ELF-1 (cell line): ENCODE results near the gene CC2D2A.
"Not testable (repeated sequence)": the region's sequence is repeated elsewhere in the genome, so short reads cannot be mapped to it uniquely, and the experiment has no call there.

Experiments
- DNase-seq: peaks from one replicate; pipeline ENCODE4 v3.0.0-alpha.2; 2016; ENCODE audit warnings: low read depth, low spot score

CC2D2A gene

GRCh38 chr4:15557786-15558550, 88.3 kb downstream of the CC2D2A start:
- no peak for DNase-seq

GRCh38 chr4:15558561-15558960, 88.9 kb downstream of the CC2D2A start:
- DNase-seq: no peak

DNA sequence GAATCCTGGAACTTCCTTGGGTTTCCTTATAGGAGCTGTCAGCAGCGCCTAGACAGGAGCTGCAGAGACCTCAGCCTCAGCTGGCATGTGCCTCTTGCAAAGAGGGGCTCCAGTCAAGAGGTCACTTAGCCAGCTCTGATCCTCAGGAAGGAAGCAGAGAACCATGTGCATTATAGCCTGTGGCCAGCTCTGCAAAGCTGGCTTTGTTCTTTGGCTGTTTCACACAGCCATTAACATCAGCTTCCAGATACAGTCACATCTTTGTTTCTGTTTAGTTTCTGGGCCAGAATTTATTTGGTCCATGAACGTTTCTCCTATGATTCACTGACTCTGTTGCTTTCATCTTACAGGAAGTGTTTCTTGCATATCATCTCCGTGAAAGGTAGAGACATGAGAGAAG, 92.4 kb downstream of the CC2D2A start:
- DNase-seq: no peak

- DNase-seq: no peak
Observed at GRCh38 chr4:15562623-15563022, 92.9 kb downstream of the CC2D2A start.

DNA sequence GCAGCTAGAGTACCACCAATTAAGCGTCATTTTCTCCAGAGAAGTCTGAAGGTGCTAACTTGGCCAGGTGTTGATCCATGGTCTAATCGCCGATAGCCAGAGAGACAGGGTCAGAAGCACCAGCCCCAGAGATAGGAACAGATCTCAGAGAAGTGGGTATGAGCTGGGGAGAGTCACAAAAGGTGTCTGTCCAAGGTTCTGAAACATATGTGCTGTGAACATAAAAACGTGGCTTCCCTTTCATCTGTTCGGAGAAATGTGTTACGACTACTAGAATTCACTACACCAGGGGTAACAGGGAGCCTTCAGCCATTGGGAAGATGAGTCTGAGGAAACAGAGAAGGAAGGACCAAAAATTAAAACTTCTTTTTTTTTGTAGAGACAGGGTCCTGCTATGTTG, 94.2 kb downstream of the CC2D2A start:
- DNase-seq: no peak

- no peak for DNase-seq
Observed at GRCh38 chr4:15568821-15569220, 99.1 kb downstream of the CC2D2A start.

DNA sequence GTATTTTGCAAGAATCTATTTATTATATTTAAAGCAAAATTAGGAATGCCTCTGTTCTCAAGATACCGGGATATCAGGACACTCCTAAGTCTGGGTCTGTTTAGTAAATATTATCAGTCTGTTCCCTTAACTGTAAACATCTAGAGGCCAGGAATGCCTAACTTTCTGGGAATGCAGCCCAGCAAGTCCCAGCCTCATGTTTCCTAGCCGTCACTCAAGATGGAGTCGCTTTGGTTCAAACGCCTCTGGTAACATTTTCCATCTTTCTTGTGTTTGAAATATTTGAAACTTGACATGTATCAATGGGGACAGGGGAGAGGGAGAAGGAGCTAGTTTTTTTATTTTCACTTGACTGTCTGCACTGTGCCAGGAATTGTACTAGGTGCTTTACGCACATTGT, 100.1 kb downstream of the CC2D2A start:
- peak; percentile 10 for DNase-seq

GRCh38 chr4:15575966-15576365, 106.3 kb downstream of the CC2D2A start:
- DNase-seq: peak; percentile 41

- DNase-seq: no peak
Observed at GRCh38 chr4:15577508-15577907, 107.8 kb downstream of the CC2D2A start.

GRCh38 chr4:15584785-15585184, 115.1 kb downstream of the CC2D2A start:
- DNase-seq: no peak

GRCh38 chr4:15585331-15585730, 115.6 kb downstream of the CC2D2A start:
- DNase-seq: no peak

DNA sequence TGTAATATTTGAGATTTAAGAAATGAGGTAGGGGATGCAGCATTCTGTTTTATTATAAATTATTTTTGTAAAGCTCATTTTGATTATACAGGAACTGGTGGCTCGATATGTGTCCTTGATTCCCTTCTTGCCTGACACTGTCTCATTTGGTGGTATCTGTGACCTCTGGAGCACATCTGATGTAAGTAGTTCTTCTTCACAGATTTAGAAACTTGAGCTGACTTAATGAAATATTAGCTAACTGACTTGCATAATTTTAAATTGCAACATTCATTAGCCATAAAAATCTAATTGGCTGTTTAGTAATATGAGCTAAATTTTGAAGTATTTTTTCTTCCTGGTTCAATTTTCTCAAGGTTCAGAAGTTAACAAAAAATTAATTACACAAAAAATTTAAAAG, 116.4 kb downstream of the CC2D2A start:
- no peak for DNase-seq

DNA sequence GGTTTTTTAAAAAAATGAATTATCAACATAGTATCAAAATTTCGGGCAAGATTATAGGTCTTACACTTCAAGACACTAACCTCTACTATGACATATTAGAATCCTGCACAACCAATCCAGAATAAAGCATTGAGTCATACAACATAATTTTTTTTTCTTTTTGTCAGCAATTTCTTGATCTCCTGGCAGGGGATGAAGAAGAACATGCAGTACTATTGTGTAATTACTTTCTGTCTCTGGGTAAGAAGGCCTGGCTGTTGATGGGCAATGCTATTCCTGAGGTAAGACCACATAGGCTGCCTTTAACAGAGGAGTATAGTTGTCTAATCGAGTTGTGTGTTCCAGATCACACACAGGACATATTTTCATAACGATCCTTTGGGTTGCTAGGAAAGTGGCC, 118.0 kb downstream of the CC2D2A start:
- no peak for DNase-seq

DNA sequence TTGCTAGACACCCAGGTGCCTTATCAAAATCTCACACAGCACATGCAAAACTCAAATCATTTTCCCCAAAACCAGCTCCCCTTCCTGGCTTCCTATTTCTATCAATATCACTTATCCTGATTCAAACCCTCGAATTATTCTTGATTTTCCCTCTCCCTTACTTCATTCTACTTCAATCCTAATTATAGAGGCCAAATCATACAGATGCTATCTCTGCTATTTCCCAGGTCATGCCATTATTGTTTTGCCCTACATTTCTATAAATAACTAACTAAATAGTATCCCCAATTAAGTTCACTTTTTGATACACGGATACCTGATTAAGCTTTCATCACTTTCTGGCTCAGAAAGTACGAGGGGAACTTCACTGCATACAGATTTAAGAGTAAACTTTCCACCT, 123.1 kb downstream of the CC2D2A start:
- no peak for DNase-seq

DNA sequence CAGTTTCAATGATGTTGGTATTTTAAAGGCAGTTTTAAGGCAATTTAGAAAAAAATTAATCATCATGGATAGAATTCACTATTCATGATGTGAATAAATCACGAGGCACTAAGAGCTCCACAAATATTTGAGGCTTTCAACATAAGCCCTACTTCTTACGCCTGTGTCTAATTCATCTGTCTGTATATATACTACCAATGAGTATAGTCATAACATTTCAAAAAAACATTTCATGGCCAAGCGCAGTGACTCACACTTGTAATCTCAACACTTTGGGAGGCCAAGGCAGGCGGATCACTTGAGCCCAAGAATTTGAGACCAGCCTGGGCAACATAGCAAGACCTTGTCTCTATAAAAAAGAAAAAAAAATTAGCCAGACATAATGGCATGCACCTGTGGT, 129.0 kb downstream of the CC2D2A start:
- DNase-seq: no peak

GRCh38 chr4:15600176-15600575, 130.5 kb downstream of the CC2D2A start:
- DNase-seq: no peak

DNA sequence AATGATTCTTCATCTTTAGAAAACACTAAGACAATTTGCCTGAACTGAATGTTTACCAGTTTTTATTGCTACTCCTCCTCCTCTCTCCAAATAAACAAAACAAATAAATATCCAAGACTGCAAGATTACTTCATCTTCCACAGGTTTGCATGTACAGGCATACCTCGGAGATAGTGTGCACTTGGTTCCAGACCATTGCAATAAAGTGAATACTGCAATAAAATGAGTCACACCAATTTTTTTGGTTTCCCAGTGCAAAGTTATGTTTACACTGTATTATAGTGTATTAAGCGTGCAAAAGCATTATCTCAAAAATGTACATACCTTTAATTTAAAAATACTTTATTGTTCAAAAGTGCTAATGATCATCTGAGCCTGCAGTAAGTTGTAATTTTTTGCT, 132.2 kb downstream of the CC2D2A start:
- DNase-seq: no peak

DNA sequence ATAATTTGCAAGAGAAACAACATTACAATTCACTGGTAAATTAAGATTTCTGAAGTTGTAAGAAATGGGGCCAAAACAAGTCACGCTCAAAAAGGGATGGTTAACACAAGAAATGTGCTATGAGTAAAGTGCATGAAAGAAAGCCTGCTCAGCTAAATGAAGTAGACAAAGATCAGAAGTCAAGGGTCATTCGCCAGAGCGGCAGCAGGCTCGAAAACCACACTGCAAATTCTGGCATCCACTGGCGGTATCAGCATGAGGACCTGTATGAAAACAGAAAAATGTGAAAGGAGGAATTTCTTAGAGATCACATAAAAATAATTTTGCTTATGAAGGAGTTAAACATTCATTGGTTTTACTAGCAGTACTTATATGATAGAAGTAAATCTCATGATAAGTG, 135.9 kb downstream of the CC2D2A start:
- no peak for DNase-seq

GRCh38 chr4:15610855-15611254, 141.2 kb downstream of the CC2D2A start:
- DNase-seq: no peak

DNA sequence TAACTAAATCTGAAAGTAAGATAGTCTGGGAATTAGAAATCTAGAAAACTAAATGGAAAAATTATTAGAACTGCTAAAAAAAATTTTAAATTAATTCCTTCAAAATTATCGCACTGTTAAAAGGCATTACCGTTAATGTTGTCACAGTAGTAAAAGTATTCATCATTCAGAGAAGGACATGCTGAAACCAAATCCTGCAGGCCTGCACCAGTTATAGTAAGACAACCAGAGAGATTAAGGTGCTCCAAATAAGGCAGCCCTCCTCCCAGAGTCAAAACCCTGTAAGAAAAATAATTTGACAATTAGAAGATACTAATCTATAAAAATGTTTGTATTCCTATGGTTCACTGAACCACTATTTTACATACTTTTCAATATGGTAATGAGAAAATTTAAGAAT, 142.5 kb downstream of the CC2D2A start:
- DNase-seq: no peak

GRCh38 chr4:15614891-15615290, 145.2 kb downstream of the CC2D2A start:
- DNase-seq: not testable (repeated sequence)

GRCh38 chr4:15617407-15617806, 147.7 kb downstream of the CC2D2A start:
- DNase-seq: not testable (repeated sequence)

- no peak for DNase-seq
Observed at GRCh38 chr4:15636818-15637217, 167.1 kb downstream of the CC2D2A start.

DNA sequence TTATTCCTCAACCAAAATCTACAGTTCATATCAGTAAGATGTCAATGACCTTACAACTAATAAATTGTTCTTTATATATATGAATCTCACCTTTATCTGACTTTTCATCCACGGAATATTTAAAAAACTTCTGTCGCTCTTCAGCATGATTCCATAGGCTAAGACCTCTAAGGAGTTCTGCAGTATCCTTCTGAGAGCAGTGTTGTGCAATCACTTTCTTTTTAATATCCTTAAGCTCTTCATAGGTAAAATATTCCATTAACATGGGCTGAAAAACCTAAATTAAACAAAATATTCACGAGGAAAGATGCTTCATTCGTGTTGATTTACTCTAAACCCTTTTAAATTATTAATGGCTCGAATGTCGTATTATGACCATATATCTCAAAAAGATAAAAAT, 168.7 kb downstream of the CC2D2A start:
- no peak for DNase-seq
